SK-N-SH (cell line): ENCODE measurements around the gene RGL4. TPM values are rescaled to one million over a fixed set of nuclear protein-coding genes. Genes with fewer than 3 reads are reported as not detected.

Source experiments
- CTCF ChIA-PET: fragments of 300-600, 350-600 bp; formaldehyde crosslinking; extraction: SDS; loops from one replicate; lab custom pipeline; 2021; lab: Yijun Ruan, JAX
- POLR2A ChIA-PET: fragments of 350-600 bp; sonication (Branson Sonifier 250); formaldehyde crosslinking; extraction: SDS; loops from one replicate; lab custom pipeline; 2020; ENCODE audit warnings: antibody characterized with exemption, inconsistent platforms; lab: Yijun Ruan, JAX
- DNase-seq: peaks from one replicate; pipeline ENCODE4 v3.0.0; 2012
- H2AFZ ChIP-seq: fragments of 200-600 bp; sonication (generic); 2 replicates; pipeline ENCODE4 v1.8.1; 2016; ENCODE audit warnings: antibody characterized with exemption, mild to moderate bottlenecking, low read depth
- H3F3A ChIP-seq: fragments of 200-600 bp; sonication (generic); replicated peaks from 2 replicates; pipeline ENCODE3; 2016; ENCODE audit warnings: antibody characterized with exemption, mild to moderate bottlenecking; ENCODE audit not compliant: insufficient read depth
- H3K27ac ChIP-seq, 2 experiments: fragments of 200-500 bp in 1 of 2; fragments of 200-600 bp in 1 of 2; sonication (Bioruptor generic) in 1 of 2; sonication (generic), shearing (Covaris generic) in 1 of 2; 2 replicates each; pipeline versions ENCODE4 v1.5.1 to v1.6.1; 2014 to 2016; ENCODE audit warnings: low read depth in 2 of 2, inconsistent platforms in 1 of 2, low read length in 1 of 2, mild to moderate bottlenecking in 1 of 2, mixed read lengths in 1 of 2
- H3K27me3 ChIP-seq: fragments of 200-600 bp; sonication (generic), shearing (Covaris generic); 2 replicates; pipeline ENCODE4 v1.6.1; 2016; ENCODE audit warnings: mixed run types; ENCODE audit not compliant: insufficient read depth
- H3K36me3 ChIP-seq, 2 experiments: fragments of 200-500 bp in 1 of 2; fragments of 200-600 bp in 1 of 2; sonication (Bioruptor generic) in 1 of 2; sonication (generic) in 1 of 2; replicated peaks in 1 of 2; 2 replicates each; pipeline versions ENCODE3 to v1.5.1; 2014 to 2016; ENCODE audit warnings: low read length in 1 of 2, mild to moderate bottlenecking in 1 of 2; ENCODE audit not compliant: insufficient read depth in 2 of 2, control insufficient read depth in 1 of 2
- H3K4me1 ChIP-seq, 2 experiments: fragments of 200-500 bp in 1 of 2; fragments of 200-600 bp in 1 of 2; sonication (Bioruptor generic) in 1 of 2; sonication (generic), shearing (Covaris generic) in 1 of 2; 2 replicates each; pipeline versions ENCODE4 v1.5.1 to v1.6.1; 2014 to 2016; ENCODE audit warnings: low read depth in 1 of 2, low read length in 1 of 2, mixed run types in 1 of 2; ENCODE audit not compliant: insufficient read depth in 2 of 2, control insufficient read depth in 1 of 2
- H3K4me2 ChIP-seq: fragments of 200-600 bp; sonication (generic), shearing (Covaris generic); 2 replicates; pipeline ENCODE4 v1.6.1; 2017; ENCODE audit warnings: mixed run types
- H3K4me3 ChIP-seq, 2 experiments: fragments of 200-500 bp in 1 of 2; fragments of 200-600 bp in 1 of 2; sonication (Bioruptor generic) in 1 of 2; sonication (generic), shearing (Covaris generic) in 1 of 2; 2 replicates each; pipeline versions ENCODE4 v1.5.1 to v1.8.1; 2014 to 2016; ENCODE audit warnings: low read depth in 2 of 2, inconsistent platforms in 1 of 2, low read length in 1 of 2, mild to moderate bottlenecking in 1 of 2, mixed read lengths in 1 of 2, moderate library complexity in 1 of 2
- H3K79me2 ChIP-seq: fragments of 200-600 bp; sonication (generic); 2 replicates; pipeline ENCODE4 v1.8.1; 2017; ENCODE audit warnings: mild to moderate bottlenecking; ENCODE audit not compliant: insufficient read depth
- H3K9ac ChIP-seq: fragments of 200-600 bp; sonication (generic); 2 replicates; pipeline ENCODE4 v1.6.1; 2017; ENCODE audit warnings: mixed run types
- H3K9me2 ChIP-seq: fragments of 200-600 bp; sonication (generic); 2 replicates; pipeline ENCODE4 v1.6.1; 2017; ENCODE audit warnings: mixed run types
- H3K9me3 ChIP-seq: fragments of 200-600 bp; sonication (generic); 2 replicates; pipeline ENCODE4 v1.6.1; 2017; ENCODE audit warnings: mixed run types, mild to moderate bottlenecking, moderate library complexity
- H4K20me1 ChIP-seq: fragments of 200-600 bp; sonication (generic); 2 replicates; pipeline ENCODE4 v1.6.1; 2017; ENCODE audit warnings: mild to moderate bottlenecking, mixed run types; ENCODE audit not compliant: insufficient read depth
- ELF1 ChIP-seq: IDR thresholded peaks from 2 replicates; pipeline ENCODE4 v1.4.0; 2012
- FOXM1 ChIP-seq: IDR thresholded peaks from 2 replicates; pipeline ENCODE4 v1.4.0; 2012; ENCODE audit warnings: low read depth, mild to moderate bottlenecking
- GATA2 ChIP-seq: sonication (generic); formaldehyde crosslinking; IDR thresholded peaks from 2 replicates; pipeline ENCODE4 v1.5.0; 2020; ENCODE audit warnings: mild to moderate bottlenecking, missing genetic modification reagents
- MEF2A ChIP-seq: IDR thresholded peaks from 2 replicates; pipeline ENCODE4 v1.4.0; 2012; ENCODE audit warnings: low read depth, borderline replicate concordance
- MXI1 ChIP-seq: IDR thresholded peaks from 2 replicates; pipeline ENCODE4 v1.6.1; 2012; ENCODE audit warnings: mild to moderate bottlenecking, low read depth, low read length, improper control_type of control experiment
- NRF1 ChIP-seq: IDR thresholded peaks from 2 replicates; pipeline ENCODE4 v1.6.1; 2012; ENCODE audit warnings: low read depth, mild to moderate bottlenecking, low read length
- POLR2AphosphoS5 ChIP-seq: IDR thresholded peaks from 2 replicates; pipeline ENCODE4 v1.6.1; 2012; ENCODE audit warnings: low read depth, low read length
- RCOR1 ChIP-seq: fragments of 150-350 bp; IDR thresholded peaks from 2 replicates; pipeline ENCODE4 v1.6.1; 2017; ENCODE audit warnings: antibody characterized with exemption, low read length
- REST ChIP-seq: IDR thresholded peaks from 2 replicates; pipeline ENCODE4 v1.6.1; 2012; ENCODE audit warnings: mild to moderate bottlenecking, low read depth, low read length, moderate library complexity
- RFX5 ChIP-seq: IDR thresholded peaks from 2 replicates; pipeline ENCODE4 v1.6.1; 2012; ENCODE audit warnings: mild to moderate bottlenecking, improper control_type of control experiment, low read length
- SIN3A ChIP-seq: IDR thresholded peaks from 2 replicates; pipeline ENCODE4 v1.6.1; 2012; ENCODE audit warnings: low read depth, mild to moderate bottlenecking, low read length, moderate library complexity, borderline replicate concordance
- TAF1 ChIP-seq: IDR thresholded peaks from 2 replicates; pipeline ENCODE4 v1.6.1; 2012; ENCODE audit warnings: low read depth, mild to moderate bottlenecking, low read length, moderate library complexity, borderline replicate concordance
- WGBS: methylation state at CpG from one replicate; pipeline ENCODE4 v1.1.6; 2017; ENCODE audit warnings: low lambda C conversion rate; 5-methylcytosine and 5-hydroxymethylcytosine counted together
- polyA plus RNA-seq, 3 experiments: library from polyadenylated mRNA; depleted of rRNA; stranded (reverse); fragments of >200 nt; gene quantifications; 2 replicates each; pipeline ENCODE4 v1.2.3, GENCODE V29; 2012
- TF ChIP-seq, protein P1 (sequence below): IDR thresholded peaks from 2 replicates; pipeline ENCODE4; 2012

Gene RGL4
- polyA plus RNA-seq, 1 of the 3 experiments (the other 2 are of a cell fraction): not detected

GRCh38 chr22:23704062-23704461 lies 13.2 kb downstream of the RGL4 start:
- H3K4me1 ChIP-seq: peaks cover 0 to 2% of the 10 kb centered on the region in 2 experiments; a peak in 1 of 4 replicates
- ChIA-PET CTCF (interaction anchor here (3.0 kb wide), 1 partner anchor 146 kb away, joined by 9 read pairs; no protein-coding TSS in a partner anchor), POLR2A (no interaction called here)
- no peaks in the 10 kb centered on the region for H3K27me3 ChIP-seq
- no peak overlapping the region for H3K27ac ChIP-seq
- DNase-seq: no peak
- no peak overlapping the region for H3K4me2 ChIP-seq
- TF ChIP-seq GATA2 (CRISPR knock-in tag) (peak; percentile 23; the same call in 1 of the 2 replicates), RCOR1 (no peak), MEF2A (no peak), FOXM1 (no peak)
- H3K36me3 ChIP-seq: peaks cover 48 to 79% of the 10 kb centered on the region in 2 experiments
- H3K9me2 ChIP-seq: no peaks in the 10 kb centered on the region
- 87% methylated on average over 5 of the region's 5 CpGs for WGBS
- H4K20me1 ChIP-seq: no peaks in the 10 kb centered on the region
- no peak overlapping the region for H3K4me3 ChIP-seq
- no peak overlapping the region for H3K9ac ChIP-seq
- H3K9me3 ChIP-seq: no peaks in the 10 kb centered on the region
- no peak overlapping the region for H2AFZ ChIP-seq
- H3K79me2 ChIP-seq: peaks cover 33% of the 10 kb centered on the region; the same call in 1 of the 2 replicates
- peaks cover 3% of the 10 kb centered on the region for H3F3A ChIP-seq

- POLR2A ChIA-PET: no interaction called here
- 92% methylated on average over 3 of the region's 3 CpGs for WGBS
- TF ChIP-seq, protein P1, sequence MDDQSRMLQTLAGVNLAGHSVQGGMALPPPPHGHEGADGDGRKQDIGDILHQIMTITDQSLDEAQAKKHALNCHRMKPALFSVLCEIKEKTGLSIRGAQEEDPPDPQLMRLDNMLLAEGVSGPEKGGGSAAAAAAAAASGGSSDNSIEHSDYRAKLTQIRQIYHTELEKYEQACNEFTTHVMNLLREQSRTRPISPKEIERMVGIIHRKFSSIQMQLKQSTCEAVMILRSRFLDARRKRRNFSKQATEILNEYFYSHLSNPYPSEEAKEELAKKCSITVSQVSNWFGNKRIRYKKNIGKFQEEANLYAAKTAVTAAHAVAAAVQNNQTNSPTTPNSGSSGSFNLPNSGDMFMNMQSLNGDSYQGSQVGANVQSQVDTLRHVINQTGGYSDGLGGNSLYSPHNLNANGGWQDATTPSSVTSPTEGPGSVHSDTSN: no peak
- no peak for TF ChIP-seq FOXM1
- no peak for TF ChIP-seq NRF1
- TF ChIP-seq POLR2AphosphoS5: no peak
- TF ChIP-seq RCOR1: no peak
- no peak for TF ChIP-seq ELF1
- no peak for TF ChIP-seq GATA2 (CRISPR knock-in tag)
- TF ChIP-seq MXI1: no peak
- no peak for TF ChIP-seq TAF1
- no peak for TF ChIP-seq SIN3A
- TF ChIP-seq RFX5: no peak
- no peak for TF ChIP-seq REST
These were observed 14.0 kb downstream of the RGL4 start for GRCh38 chr22:23704829-23705228.

More at GRCh38 chr22:23704829-23705228, 14.0 kb downstream of the RGL4 start:
- Histone ChIP-seq H3K27me3 (no peaks in the 10 kb centered on the region), H2AFZ (no peak overlapping the region), H3K4me1 (peaks cover 0 to 2% of the 10 kb centered on the region in 2 experiments; a peak in 1 of 4 replicates), H3K79me2 (peaks cover 33% of the 10 kb centered on the region; the same call in 1 of the 2 replicates), H3K4me2 (no peak overlapping the region), H4K20me1 (no peaks in the 10 kb centered on the region), H3K36me3 (peaks cover 44 to 79% of the 10 kb centered on the region in 2 experiments), H3K4me3 (no peak overlapping the region), H3K9ac (no peak overlapping the region), H3F3A (peaks cover 3% of the 10 kb centered on the region), H3K9me2 (no peaks in the 10 kb centered on the region), H3K27ac (no peak overlapping the region), H3K9me3 (no peaks in the 10 kb centered on the region)
- DNase-seq: no peak
- CTCF ChIA-PET: interaction anchor here (3.0 kb wide), 1 partner anchor 145 kb away, joined by 9 read pairs; no protein-coding TSS in a partner anchor
